ENCODE measurements around the gene FCHO1. TPM values are rescaled to one million over a fixed set of nuclear protein-coding genes. Genes with fewer than 3 reads are reported as not detected.

The FCHO1 gene
- total and polyA plus RNA-seq, 2 donors (not counting 1 experiment from before 2014, with no cell fraction given), result 85.7 to 149 TPM

- peaks cover 0 to 2% of the 10 kb centered on the region in 2 donors for H3K4me1 ChIP-seq (ENCODE audit: control insufficient read depth in 2 of 2, insufficient read depth in 2 of 2, low read length in 2 of 2)
- peaks cover 73% of the 10 kb centered on the region for H3K79me2 ChIP-seq (ENCODE audit: control insufficient read depth, insufficient read depth, low read length)
- H3K27me3 ChIP-seq (replicated peaks in 1 of 4; ENCODE audit: control extremely low read depth in 1 of 4, control insufficient read depth in 3 of 4, insufficient read depth in 4 of 4, low read length in 3 of 4), result no peaks in the 10 kb centered on the region
- H3K36me3 ChIP-seq (replicated peaks in 1 of 2; ENCODE audit: control extremely low read depth in 1 of 2, control insufficient read depth in 1 of 2, extremely low read depth in 1 of 2, insufficient read depth in 2 of 2, low read length in 1 of 2), result peaks cover 11 to 63% of the 10 kb centered on the region in 2 experiments
- no peak overlapping the region for H3K27ac ChIP-seq (ENCODE audit: low read length in 2 of 2)
- no peak overlapping the region for H3K4me3 ChIP-seq (ENCODE audit: control extremely low read depth in 1 of 5, extremely low read depth in 1 of 5, insufficient read depth in 1 of 5, low read depth in 2 of 5, low read length in 4 of 5)
- H3K4me2 ChIP-seq (replicated peaks; ENCODE audit: low read depth, low read length, poor library complexity, severe bottlenecking), result no peak overlapping the region
- Mint-ChIP-seq H3K4me1 (peaks cover 18% of the 10 kb centered on the region), H3K4me3 (no peak overlapping the region), H3K9me3 (ENCODE audit: insufficient read depth) (no peaks in the 10 kb centered on the region), H3K27ac (no peak overlapping the region), H3K27me3 (no peaks in the 10 kb centered on the region)
- no peak overlapping the region for H3K9ac ChIP-seq (ENCODE audit: low read length)
- ATAC-seq (ENCODE audit: low read depth) (no peak), DNase-seq (no peak)
- POLR2A ChIA-PET, result no interaction called here
- no peak overlapping the region for H2AFZ ChIP-seq (ENCODE audit: insufficient read depth, low read depth, low read length, poor library complexity, severe bottlenecking)
- TF ChIP-seq EZH2 (IDR thresholded peaks at IDR 0.05; ENCODE audit: borderline replicate concordance, insufficient read depth, low read depth, low read length, poor library complexity, severe bottlenecking) (no peak), CTCF (IDR thresholded peaks at IDR 0.05) (no peak)
- intact Hi-C loops (cut with micrococcal nuclease), result no loop called here
- 99% methylated on average over 60 of the region's 62 CpGs for WGBS (ENCODE audit: insufficient coverage)
- H4K20me1 ChIP-seq (ENCODE audit: control insufficient read depth, insufficient read depth, low read length, poor library complexity, severe bottlenecking), result peaks cover 63% of the 10 kb centered on the region
- H3K9me3 ChIP-seq (ENCODE audit: control extremely low read depth in 1 of 3, control insufficient read depth in 2 of 3, insufficient read depth in 1 of 3, low read length in 2 of 3), result no peaks in the 10 kb centered on the region
- CTCF ChIA-PET, result interaction anchor here (1.3 to 5.2 kb wide), 4 partner anchors 23 to 40 kb away, joined by 4 to 31 read pairs (median 11); no protein-coding TSS in a partner anchor
These were observed 24.1 kb upstream of the FCHO1 start for GRCh38 chr19:17726964-17727773.

- H3K4me1 Mint-ChIP-seq, result peaks cover 21% of the 10 kb centered on the region
- no peaks in the 10 kb centered on the region for H3K4me1 ChIP-seq (ENCODE audit: control insufficient read depth in 2 of 2, insufficient read depth in 2 of 2, low read length in 2 of 2)
- no peak overlapping the region for H3K4me3 Mint-ChIP-seq
- POLR2A ChIA-PET, result no interaction called here
- no peak overlapping the region for H3K27ac ChIP-seq (ENCODE audit: low read length in 2 of 2)
- over 99% methylated on average over 18 of the region's 19 CpGs for WGBS (ENCODE audit: insufficient coverage)
- no peaks in the 10 kb centered on the region for H3K27me3 ChIP-seq (replicated peaks in 1 of 4; ENCODE audit: control extremely low read depth in 1 of 4, control insufficient read depth in 3 of 4, insufficient read depth in 4 of 4, low read length in 3 of 4)
- no peaks in the 10 kb centered on the region for H3K9me3 ChIP-seq (ENCODE audit: control extremely low read depth in 1 of 3, control insufficient read depth in 2 of 3, insufficient read depth in 1 of 3, low read length in 2 of 3)
- H3K79me2 ChIP-seq (ENCODE audit: control insufficient read depth, insufficient read depth, low read length), result peaks cover 73% of the 10 kb centered on the region
- intact Hi-C loops (cut with micrococcal nuclease), result no loop called here
- no peak overlapping the region for H3K9ac ChIP-seq (ENCODE audit: low read length)
- no peak overlapping the region for H2AFZ ChIP-seq (ENCODE audit: insufficient read depth, low read depth, low read length, poor library complexity, severe bottlenecking)
- H3K9me3 Mint-ChIP-seq (ENCODE audit: insufficient read depth), result no peaks in the 10 kb centered on the region
- no peak overlapping the region for H3K27ac Mint-ChIP-seq
- no peaks in the 10 kb centered on the region for H3K27me3 Mint-ChIP-seq
- no peak overlapping the region for H3K4me3 ChIP-seq (ENCODE audit: control extremely low read depth in 1 of 5, extremely low read depth in 1 of 5, insufficient read depth in 1 of 5, low read depth in 2 of 5, low read length in 4 of 5)
- no peak overlapping the region for H3K4me2 ChIP-seq (replicated peaks; ENCODE audit: low read depth, low read length, poor library complexity, severe bottlenecking)
- CTCF ChIA-PET, result interaction anchor here (1.1 to 5.2 kb wide), 2 partner anchors 39 to 132 kb away, joined by 3 to 31 read pairs; partner anchors contain the start of gene RPL18A
- DNase-seq (no peak), ATAC-seq (ENCODE audit: low read depth) (no peak)
- no peak for TF ChIP-seq CTCF (IDR thresholded peaks at IDR 0.05)
- no peak for TF ChIP-seq EZH2 (IDR thresholded peaks at IDR 0.05; ENCODE audit: borderline replicate concordance, insufficient read depth, low read depth, low read length, poor library complexity, severe bottlenecking)
- H4K20me1 ChIP-seq (ENCODE audit: control insufficient read depth, insufficient read depth, low read length, poor library complexity, severe bottlenecking), result peaks cover 65% of the 10 kb centered on the region
- H3K36me3 ChIP-seq (replicated peaks in 1 of 2; ENCODE audit: control extremely low read depth in 1 of 2, control insufficient read depth in 1 of 2, extremely low read depth in 1 of 2, insufficient read depth in 2 of 2, low read length in 1 of 2), result peaks cover 11 to 68% of the 10 kb centered on the region in 2 experiments
These were observed 23.4 kb upstream of the FCHO1 start for GRCh38 chr19:17727843-17728242.

Data from B cell (primary cell).